Measurements from ENCODE around the gene COQ2.
"Not testable (repeated sequence)": the region's sequence is repeated elsewhere in the genome, so short reads cannot be mapped to it uniquely, and the experiment has no call there.

COQ2 gene

DNA sequence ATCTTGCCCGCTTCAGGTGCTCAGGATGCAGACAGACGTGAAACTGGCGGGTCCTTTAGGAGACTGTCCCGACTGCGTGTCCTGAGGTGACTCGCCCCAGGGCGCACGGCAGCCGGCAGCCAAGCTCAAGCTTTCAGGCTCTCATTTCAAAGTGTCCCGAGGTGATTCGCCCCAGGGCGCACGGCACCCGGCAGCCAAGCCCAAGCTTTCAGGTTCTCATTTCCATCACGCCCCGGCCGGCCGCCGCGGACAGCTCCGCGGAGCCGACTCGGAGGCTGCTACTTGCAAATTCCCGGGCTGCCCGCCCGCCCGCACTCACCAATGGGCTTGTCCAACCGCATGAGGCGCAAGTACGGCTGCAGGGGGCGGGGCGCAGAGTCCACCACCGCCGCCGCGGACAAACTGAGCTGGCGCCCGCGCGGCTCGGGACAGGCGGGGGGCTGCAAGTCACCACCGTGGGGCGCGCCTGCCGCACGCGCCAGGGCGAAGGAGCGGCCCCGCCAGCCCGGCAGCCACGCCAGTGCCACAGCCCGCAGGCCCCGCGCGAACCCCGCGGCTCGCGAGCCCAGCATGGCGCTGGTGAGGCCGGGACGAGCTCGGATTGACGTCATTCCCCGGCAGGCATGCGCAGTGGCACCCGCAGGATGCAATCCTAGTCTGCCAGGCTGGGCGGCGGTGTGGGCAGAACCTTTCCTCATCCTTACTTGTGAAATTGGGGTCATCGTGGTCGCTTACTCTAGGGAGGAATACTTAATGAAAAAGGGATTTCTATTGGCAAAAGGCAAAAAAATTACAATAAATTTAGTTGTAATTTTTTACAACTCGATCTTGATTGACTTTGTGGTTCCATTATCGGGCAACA lies at the start of gene COQ2:
COQ2 (minus strand) TSS at position 606 of the 862 bp plus-strand sequence; CDS start at position 572, 34 bp downstream.
- DNase-seq: peak; percentile 86

DNA sequence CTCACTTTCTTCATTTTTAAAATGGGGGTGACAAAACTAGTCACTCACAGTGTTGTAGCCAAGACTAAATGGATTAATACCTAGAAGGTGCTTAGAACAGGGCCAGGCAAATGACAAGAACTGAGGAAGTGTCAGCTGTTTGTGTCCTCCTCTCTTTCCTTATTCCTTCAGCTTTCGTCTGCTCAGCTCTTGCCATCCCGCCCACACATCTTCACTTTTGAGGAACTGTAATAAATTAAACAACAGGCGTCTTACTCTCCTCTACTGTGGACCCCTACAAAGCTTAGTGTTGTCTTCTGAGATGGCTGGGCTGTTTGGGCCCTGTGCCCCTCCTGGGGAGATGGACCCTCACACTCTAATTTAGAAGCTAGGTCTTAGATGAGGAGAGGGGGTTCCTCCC lies 47.4 kb upstream of the COQ2 start:
- DNase-seq: no peak

- no peak for DNase-seq
Measured at GRCh38 chr4:83329521-83330110, 45.0 kb upstream of the COQ2 start.

DNA sequence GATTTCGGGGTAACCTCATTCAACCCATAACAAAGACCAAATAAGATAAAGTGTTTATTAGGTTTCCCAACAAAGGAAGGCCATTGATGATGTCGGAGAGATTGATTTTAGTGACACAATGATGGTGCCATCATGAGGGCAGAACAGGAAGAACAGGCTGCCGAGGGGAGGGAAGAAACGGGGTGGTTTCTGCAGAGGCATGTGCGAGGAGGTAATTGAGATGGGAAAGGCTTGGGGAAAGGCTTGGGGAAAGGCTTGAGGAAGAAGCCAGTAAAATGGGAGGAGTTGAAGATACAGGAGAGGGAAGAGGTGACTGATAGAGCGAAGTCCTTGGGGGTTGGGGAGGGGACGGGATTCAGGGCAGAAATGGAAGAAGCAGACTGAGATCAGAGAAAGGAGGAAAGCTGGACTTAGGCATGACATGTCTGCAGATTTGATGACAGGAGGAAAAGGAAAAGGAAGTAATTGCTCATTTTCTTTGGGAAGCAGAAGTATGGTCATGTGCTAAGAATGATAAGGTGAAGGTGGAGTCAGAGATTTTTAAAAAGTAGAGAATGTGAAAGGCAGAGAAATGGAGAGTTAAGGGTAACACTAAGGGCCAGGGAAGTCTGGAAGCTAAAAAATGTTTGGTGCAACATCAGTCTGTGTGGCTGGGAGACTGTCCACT lies 44.1 kb upstream of the COQ2 start:
- DNase-seq: no peak

- no peak for DNase-seq
Measured at GRCh38 chr4:83326546-83326945, 41.9 kb upstream of the COQ2 start.

- DNase-seq: not testable (repeated sequence)
Measured at GRCh38 chr4:83325306-83325705, 40.7 kb upstream of the COQ2 start.

DNA sequence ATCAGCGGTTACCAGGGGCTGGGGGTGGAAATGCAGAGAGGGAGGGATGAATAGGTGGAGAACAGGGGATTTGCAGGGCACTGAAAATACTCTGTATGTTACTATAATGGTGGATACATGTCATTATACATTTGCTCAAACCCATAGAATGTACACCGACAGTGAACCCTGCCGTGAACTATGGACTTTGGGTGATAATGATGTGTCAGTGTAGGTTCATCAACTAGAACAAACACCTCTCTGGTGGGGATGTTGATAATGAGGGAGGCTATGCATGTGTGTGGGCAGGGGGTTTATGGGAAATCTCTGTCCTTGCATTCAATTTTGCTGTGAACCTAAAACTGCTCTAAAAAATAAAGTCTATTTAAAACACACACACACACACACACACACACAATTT lies 38.5 kb upstream of the COQ2 start:
- no peak for DNase-seq

- peak; percentile 65 for DNase-seq
Measured at GRCh38 chr4:83320548-83320947, 36.0 kb upstream of the COQ2 start.

DNA sequence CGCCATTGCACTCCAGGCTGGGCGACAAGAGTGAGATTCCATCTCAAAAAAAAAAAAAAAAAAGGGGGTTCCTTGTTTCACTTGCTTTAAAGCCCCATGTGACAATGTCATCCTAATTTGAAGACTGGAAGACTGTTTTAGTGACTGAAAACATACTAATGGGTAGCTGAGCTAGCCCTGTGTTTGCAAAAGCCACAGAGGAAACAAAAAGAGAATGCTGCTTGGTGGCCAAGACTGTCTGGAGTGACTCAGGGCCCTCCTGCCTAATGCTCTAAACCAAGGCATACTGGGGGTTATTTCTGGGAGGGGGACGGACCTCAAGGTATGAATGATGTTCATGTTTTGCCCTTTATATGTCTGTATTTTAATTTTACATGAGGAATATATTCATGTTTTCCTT lies 34.1 kb upstream of the COQ2 start:
- no peak for DNase-seq

GRCh38 chr4:83317671-83318070 lies 33.1 kb upstream of the COQ2 start:
- DNase-seq: no peak

GRCh38 chr4:83316459-83317165 lies 32.0 kb upstream of the COQ2 start:
- DNase-seq: no peak

GRCh38 chr4:83315341-83315870 lies 30.8 kb upstream of the COQ2 start:
- no peak for DNase-seq

DNA sequence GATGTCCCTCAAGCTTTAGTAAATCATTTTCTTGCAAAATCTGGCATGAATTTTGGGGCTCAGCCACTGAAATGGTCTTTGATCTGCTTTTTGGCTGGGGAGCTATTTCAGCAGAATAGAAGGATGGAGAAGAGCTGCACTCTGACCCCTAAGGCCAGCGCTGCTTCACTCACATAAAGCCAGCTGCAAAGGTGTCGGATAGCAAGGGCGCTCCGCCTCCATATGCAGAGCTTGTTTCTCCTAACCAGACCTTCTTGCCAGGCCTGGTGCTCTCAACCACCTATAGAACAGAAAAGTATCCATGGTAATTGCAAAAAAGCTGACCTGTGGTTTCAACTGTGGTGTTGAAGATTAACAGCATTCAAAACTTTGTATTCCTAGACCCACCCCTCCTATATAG lies 24.1 kb upstream of the COQ2 start:
- no peak for DNase-seq

GRCh38 chr4:83307920-83308319 lies 23.3 kb upstream of the COQ2 start:
- no peak for DNase-seq

DNA sequence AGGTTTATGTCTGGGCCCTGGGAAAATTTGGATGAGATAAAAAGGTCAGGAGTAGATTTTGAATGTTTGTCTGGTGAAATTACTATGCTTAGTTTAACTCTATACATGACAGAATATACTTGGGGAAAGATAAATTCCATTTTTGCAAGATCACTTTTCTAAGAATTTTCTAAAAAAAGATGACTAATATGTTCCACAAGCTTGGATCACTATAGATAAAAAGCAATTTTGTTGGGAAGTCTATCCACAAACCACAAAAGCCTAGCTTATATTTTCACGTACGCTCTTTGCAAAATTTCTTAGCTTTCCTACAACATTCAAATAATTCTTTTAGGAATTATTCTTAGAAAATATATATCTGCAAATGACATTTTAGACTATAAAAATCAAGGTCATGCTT lies 20.6 kb upstream of the COQ2 start:
- DNase-seq: no peak

DNA sequence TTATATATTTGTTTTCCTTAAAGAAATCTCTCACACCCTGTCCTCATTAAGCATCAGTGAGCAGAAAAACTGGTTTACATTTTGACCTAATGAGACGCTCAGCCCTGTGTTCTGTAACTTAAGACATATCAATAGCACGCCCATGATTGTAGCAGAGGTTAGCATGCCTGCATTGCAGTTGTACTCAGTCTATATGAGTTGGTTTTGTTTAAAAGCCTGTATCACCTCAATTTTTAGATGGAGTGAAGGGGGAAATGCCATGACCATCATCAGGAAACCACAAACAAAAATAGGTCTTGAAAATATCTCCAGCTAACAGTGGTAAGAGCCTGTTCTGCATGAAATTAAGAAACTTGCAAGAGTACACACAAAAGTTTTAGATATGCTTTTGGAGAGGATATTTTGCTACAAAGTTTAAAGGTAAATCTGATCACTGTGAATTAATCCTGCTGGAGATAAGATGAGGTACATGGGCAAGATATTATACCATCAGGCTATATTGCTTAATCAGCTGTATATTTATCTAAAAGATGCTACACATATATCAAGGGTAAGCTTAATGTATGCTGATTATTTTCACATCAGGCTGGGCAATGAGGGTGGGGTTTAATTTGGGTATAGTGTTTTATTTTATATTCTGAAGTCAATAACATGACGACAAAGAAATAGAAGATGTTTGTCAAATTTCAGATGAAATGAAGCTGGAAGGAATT lies 13.1 kb upstream of the COQ2 start:
- DNase-seq: peak; percentile 36

- DNase-seq: no peak
Measured at GRCh38 chr4:83293305-83294046, 8.9 kb upstream of the COQ2 start.

DNA sequence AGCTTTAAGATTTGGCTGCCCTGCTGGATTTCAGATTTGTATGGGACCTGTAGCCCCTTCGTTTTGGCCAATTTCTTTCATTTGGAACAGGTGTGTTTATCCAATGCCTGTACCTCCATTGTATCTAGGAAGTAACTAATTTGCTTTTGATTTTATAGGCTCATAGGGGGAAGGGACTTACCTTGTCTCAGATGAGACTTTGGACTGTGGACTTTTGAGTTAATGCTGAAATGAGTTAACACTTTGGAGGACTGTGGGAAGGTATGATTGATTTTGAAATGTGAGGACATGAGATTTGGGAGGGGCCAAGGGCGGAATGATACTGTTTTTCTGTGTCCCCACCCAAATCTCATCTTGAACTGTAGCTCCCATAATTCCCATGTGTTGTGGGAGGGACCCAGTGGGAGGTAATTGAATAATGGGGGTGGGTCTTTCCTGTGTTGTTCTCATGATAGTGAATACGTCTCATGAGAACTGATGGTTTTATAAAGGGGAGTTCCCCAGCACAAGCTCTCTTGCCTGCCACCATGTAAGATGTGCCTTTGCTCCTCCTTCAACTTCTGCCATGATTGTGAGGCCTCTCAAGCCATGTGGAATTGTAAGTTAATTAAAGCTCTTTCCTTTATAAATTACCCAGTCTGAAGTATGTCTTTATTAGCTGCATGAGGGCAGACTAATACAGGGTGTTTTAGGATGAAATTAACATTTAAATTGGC lies 5.6 kb upstream of the COQ2 start:
- not testable (repeated sequence) for DNase-seq

DNA sequence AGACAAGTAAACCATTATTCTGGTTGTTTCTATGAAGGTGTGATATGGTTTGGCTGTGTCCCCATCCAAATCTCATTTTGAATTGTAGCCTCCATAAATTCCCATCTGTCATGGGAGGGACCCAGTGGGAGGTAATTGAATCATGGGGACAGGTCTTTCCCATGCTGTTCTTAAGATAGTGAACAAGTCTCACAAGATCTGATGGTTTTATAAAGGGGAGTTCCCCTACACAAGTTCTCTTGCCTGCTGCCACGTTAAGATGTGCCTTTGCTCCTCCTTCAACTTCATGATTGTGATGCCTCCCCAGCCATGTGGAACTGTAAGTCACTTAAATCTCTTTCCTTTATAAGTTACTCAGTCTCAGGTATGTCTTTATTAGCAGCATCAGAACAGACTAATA lies 3.8 kb upstream of the COQ2 start:
- DNase-seq: not testable (repeated sequence)

- DNase-seq: peak; percentile 66
Measured at GRCh38 chr4:83285055-83285407, 433 bp upstream of the COQ2 start.

- no peak for DNase-seq
Measured at GRCh38 chr4:83283181-83283580, 1.4 kb downstream of the COQ2 start.

Data from KG1 (cell line).